Activated naive CD4-positive, alpha-beta T cell treated with anti-CD3 and anti-CD28 coated beads, Interleukin-2, amount 10 ng/mL, durations not matched to agents 7 days and 5 days (primary cell): ENCODE measurements around the gene INSRR.
A peak's percentile ranks its signal among the peaks of the same experiment; 100 is the strongest.

Experiments
- CTCF ChIA-PET: fragments of 350-600 bp; sonication (Branson Sonifier 250); formaldehyde crosslinking; loops from one replicate; lab custom pipeline; 2021; ENCODE audit warnings: antibody characterized with exemption; lab: Charles Lee
- DNase-seq: peaks from one replicate; pipeline ENCODE4 v3.0.0-alpha.2; 2020
- H3K27ac Mint-ChIP-seq: one replicate; pipeline ENCODE4 v1.8.0; 2021; ENCODE audit warnings: mild to moderate bottlenecking, moderate library complexity, mixed read lengths
- H3K27me3 Mint-ChIP-seq: one replicate; pipeline ENCODE4 v1.8.0; 2021; ENCODE audit warnings: mild to moderate bottlenecking, mixed read lengths
- H3K36me3 Mint-ChIP-seq: one replicate; pipeline ENCODE4 v1.8.0; 2021; ENCODE audit warnings: mixed read lengths
- H3K4me1 Mint-ChIP-seq: one replicate; pipeline ENCODE4 v1.8.0; 2021; ENCODE audit warnings: mixed read lengths
- H3K4me3 Mint-ChIP-seq: one replicate; pipeline ENCODE4 v1.8.0; 2021; ENCODE audit warnings: mild to moderate bottlenecking, moderate library complexity, mixed read lengths
- H3K9me3 Mint-ChIP-seq: one replicate; pipeline ENCODE4 v1.8.0; 2021; ENCODE audit warnings: mixed read lengths

The INSRR gene

GRCh38 chr1:156848461-156849150, 10.3 kb downstream of the INSRR start:
- Mint-ChIP-seq H3K36me3 (peaks cover 2% of the 10 kb centered on the region), H3K9me3 (no peaks in the 10 kb centered on the region), H3K4me1 (peaks cover 42% of the 10 kb centered on the region), H3K27me3 (peaks cover 86% of the 10 kb centered on the region), H3K4me3 (peak overlapping the region; percentile 44), H3K27ac (peak overlapping the region; percentile 26)
- CTCF ChIA-PET: interaction anchor here (0.6 to 5.7 kb wide), 10 partner anchors 9 to 122 kb away, joined by 3 to 57 read pairs (median 4); partner anchors contain the start of genes INSRR and NTRK1
- DNase-seq: peak; percentile 90

- no peaks in the 10 kb centered on the region for H3K9me3 Mint-ChIP-seq
- no peak overlapping the region for H3K27ac Mint-ChIP-seq
- no peak for DNase-seq
- peaks cover 86% of the 10 kb centered on the region for H3K27me3 Mint-ChIP-seq
- H3K4me1 Mint-ChIP-seq: peaks cover 42% of the 10 kb centered on the region
- no peak overlapping the region for H3K4me3 Mint-ChIP-seq
- CTCF ChIA-PET: interaction anchor here (0.6 to 5.7 kb wide), 8 partner anchors 10 to 51 kb away, joined by 3 to 57 read pairs (median 7); partner anchors contain the start of genes INSRR and NTRK1
- H3K36me3 Mint-ChIP-seq: peaks cover 2% of the 10 kb centered on the region
Measured at GRCh38 chr1:156847591-156848460, 11.1 kb downstream of the INSRR start.

- H3K4me1 Mint-ChIP-seq: peaks cover 42% of the 10 kb centered on the region
- CTCF ChIA-PET: interaction anchor here (0.7 to 5.7 kb wide), 4 partner anchors 9 to 32 kb away, joined by 3 to 57 read pairs (median 26); partner anchors contain the start of genes INSRR and NTRK1
- H3K4me3 Mint-ChIP-seq: no peak overlapping the region
Measured at GRCh38 chr1:156846643-156847042, 12.3 kb downstream of the INSRR start.

DNA sequence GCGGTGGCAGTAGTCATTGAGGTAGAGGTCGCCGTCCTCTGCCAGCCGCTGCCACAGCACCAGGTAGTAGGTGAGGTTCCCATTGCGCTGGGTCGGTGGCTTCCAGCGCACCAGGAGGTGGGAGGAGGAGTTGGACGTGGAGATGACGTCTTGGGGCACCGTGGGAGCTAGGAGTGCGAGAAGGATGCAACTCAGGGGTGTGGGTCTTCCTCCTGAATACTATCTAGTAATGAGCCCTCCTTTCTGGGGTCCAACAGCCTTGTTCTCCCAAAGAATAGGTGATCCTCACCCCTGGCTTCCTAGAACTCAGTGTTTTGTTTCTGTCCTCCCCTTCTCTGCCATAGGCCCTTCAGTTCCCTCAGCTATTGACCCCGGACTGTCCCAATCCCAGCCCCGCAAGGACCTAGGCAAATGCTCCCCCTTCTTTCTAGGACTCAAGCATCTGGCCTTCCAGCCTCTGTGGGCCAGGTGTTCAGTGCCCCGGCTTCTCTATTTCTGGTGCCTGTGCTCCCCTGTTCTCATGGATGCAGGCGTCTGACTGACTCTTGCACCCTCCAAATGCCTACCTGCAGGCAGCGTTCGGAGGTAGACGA, 12.9 kb downstream of the INSRR start:
- no peak overlapping the region for H3K27ac Mint-ChIP-seq
- DNase-seq: no peak
- CTCF ChIA-PET: interaction anchor here (0.7 to 5.7 kb wide), 5 partner anchors 8 to 32 kb away, joined by 3 to 57 read pairs (median 7); partner anchors contain the start of genes INSRR and NTRK1
- peaks cover 2% of the 10 kb centered on the region for H3K36me3 Mint-ChIP-seq
- no peak overlapping the region for H3K4me3 Mint-ChIP-seq
- no peaks in the 10 kb centered on the region for H3K9me3 Mint-ChIP-seq
- H3K27me3 Mint-ChIP-seq: peaks cover 88% of the 10 kb centered on the region
- peaks cover 40% of the 10 kb centered on the region for H3K4me1 Mint-ChIP-seq

More at GRCh38 chr1:156846643-156847042, 12.3 kb downstream of the INSRR start:
- Mint-ChIP-seq H3K36me3 (peaks cover 2% of the 10 kb centered on the region), H3K27me3 (peaks cover 88% of the 10 kb centered on the region), H3K27ac (no peak overlapping the region), H3K9me3 (no peaks in the 10 kb centered on the region)
- no peak for DNase-seq

DNA sequence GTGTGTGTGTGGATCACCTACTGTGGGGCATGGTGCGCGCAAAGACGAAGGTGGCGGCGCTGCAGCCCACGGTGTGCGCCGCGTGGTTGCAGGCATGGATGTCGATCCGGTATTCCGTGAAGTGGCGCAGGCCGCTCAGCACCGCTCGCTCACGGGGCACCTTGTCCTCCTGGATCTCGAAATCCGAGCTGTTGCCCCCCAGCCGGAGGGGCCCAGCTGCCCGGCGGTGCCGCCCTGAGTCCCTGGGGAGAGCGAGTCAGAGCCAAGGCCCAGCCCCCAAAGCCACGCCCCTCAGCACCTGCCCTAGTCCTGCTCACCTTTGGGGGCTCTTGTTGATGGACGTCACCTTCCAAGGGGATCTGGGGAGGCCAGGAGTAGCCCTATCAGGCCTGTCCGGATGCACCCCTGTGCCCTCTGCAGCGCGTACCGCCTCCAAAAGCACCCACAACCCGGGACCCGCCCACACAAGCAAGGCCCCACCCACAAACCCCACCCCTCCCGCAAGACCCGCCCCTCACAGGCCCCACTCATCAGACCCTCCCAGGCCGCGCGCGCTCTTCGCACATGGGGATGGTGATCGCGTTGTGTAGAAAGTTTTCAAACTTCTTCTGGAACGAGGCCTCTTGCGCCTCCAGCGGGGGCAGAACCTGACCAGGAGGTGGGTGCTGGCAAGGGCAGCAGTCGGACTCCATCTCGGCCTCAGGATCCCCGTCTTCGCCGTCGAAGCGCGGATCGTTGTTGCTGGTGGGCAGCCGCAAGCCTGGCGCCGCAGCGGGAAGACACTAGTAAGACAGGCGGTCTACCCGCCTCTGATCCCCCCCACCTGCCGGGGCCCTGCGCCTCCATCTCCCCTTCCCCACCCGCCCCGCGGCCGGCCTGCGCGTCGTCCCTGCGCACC, 13.6 kb downstream of the INSRR start:
- peaks cover 95% of the 10 kb centered on the region for H3K27me3 Mint-ChIP-seq
- peaks cover 2% of the 10 kb centered on the region for H3K36me3 Mint-ChIP-seq
- CTCF ChIA-PET: interaction anchor here (1.3 to 1.7 kb wide), 2 partner anchors 13 to 14 kb away, joined by 3 to 5 read pairs; no protein-coding TSS in a partner anchor
- DNase-seq: peak; percentile 50
- H3K4me3 Mint-ChIP-seq: no peak overlapping the region
- no peaks in the 10 kb centered on the region for H3K9me3 Mint-ChIP-seq
- H3K4me1 Mint-ChIP-seq: peaks cover 38% of the 10 kb centered on the region
- no peak overlapping the region for H3K27ac Mint-ChIP-seq

DNA sequence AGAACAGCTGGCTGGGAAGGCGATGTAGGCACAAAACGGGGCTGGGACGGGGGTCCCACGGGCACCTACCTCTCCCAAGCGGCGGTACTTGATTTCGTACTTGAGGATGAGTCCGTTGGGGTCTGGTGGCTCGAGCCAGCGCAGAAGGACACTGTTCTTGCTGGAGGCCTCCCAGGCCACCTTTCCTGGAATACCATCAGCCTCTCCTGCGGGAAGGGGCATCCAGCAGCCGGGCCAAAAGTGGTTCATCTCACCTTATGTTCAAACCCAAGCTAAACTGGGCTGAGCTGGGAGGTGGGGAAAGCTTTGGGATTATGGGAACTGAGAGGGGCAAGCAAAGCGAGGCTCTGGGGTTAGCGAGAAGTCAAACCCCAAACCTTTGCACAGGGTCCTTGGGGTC, 14.3 kb downstream of the INSRR start:
- Mint-ChIP-seq H3K27ac (no peak overlapping the region), H3K9me3 (no peaks in the 10 kb centered on the region), H3K27me3 (peaks cover 99% of the 10 kb centered on the region), H3K4me3 (no peak overlapping the region), H3K36me3 (peaks cover 2% of the 10 kb centered on the region), H3K4me1 (peaks cover 38% of the 10 kb centered on the region)
- DNase-seq: no peak
- CTCF ChIA-PET: interaction anchor here (1.3 to 1.7 kb wide), 2 partner anchors 14 to 15 kb away, joined by 3 to 5 read pairs; no protein-coding TSS in a partner anchor

DNA sequence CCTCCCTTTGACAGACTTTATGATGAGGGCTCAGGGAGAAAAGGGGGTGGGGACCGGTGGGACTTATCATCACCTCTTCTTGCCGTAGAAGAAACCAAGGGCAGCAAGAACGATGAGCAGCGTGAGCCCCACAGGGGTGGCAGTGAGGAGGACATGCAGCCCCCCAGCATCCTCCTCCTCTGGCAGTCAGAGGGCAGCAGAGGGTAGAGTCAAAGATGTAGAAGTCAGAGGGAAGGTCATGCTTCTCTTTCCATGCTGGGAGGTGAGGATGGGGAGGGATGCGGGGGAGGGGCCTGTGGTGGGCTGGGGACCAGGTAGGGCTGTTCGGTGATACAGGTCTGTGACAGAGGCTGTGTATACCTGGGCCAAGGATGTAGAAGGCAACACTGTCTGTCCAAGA, 14.8 kb downstream of the INSRR start:
- Mint-ChIP-seq H3K27me3 (peaks cover 99% of the 10 kb centered on the region), H3K9me3 (no peaks in the 10 kb centered on the region), H3K27ac (no peak overlapping the region), H3K36me3 (peaks cover 2% of the 10 kb centered on the region), H3K4me1 (peaks cover 33% of the 10 kb centered on the region), H3K4me3 (no peak overlapping the region)
- DNase-seq: no peak
- CTCF ChIA-PET: interaction anchor here (1.3 to 1.8 kb wide), 2 partner anchors 16 kb away, joined by 5 to 7 read pairs; no protein-coding TSS in a partner anchor

DNA sequence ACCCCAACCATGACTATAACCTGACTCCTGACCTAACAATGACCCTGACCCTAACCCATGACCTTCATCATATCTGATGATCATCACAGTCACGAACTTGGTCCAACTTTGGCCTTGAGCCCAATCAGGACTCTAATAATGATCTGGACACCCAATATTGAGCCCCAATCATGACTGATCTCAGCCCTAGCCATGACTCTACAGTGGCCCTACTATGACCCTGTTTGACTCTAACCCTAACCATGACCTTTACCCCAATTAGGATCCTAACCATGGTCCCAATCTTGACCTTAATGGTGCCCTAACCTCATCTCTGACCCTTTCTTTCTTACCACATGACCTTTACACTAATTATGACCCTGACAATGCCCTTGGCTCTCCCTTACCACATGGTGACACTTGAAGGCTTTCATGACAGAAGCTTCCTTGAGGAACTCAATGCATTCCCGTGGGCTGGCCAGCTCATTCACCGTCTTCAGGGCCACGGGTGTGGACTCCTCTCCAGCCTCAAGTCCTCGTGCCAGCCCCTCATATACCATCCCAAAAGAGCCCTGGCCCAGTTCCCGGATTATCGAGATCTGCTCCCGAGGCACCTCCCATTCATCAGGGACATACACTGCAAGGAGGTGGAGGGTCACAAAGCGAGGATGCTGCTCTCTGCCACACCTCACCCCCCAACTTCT, 16.2 kb downstream of the INSRR start:
- Mint-ChIP-seq H3K4me1 (peaks cover 25% of the 10 kb centered on the region), H3K9me3 (no peaks in the 10 kb centered on the region), H3K4me3 (no peak overlapping the region), H3K27me3 (peaks cover 90% of the 10 kb centered on the region), H3K36me3 (peaks cover 2% of the 10 kb centered on the region), H3K27ac (no peak overlapping the region)
- no peak for DNase-seq
- CTCF ChIA-PET: interaction anchor here (1.8 kb wide), 1 partner anchor 17 kb away, joined by 7 read pairs; no protein-coding TSS in a partner anchor

- CTCF ChIA-PET: interaction anchor here (0.9 to 2.1 kb wide), 6 partner anchors 14 to 49 kb away, joined by 3 to 15 read pairs (median 3); partner anchors contain the start of gene NTRK1
- Mint-ChIP-seq H3K27me3 (peaks cover 88% of the 10 kb centered on the region), H3K9me3 (no peaks in the 10 kb centered on the region), H3K4me3 (no peak overlapping the region), H3K27ac (no peak overlapping the region), H3K4me1 (peaks cover 32% of the 10 kb centered on the region), H3K36me3 (peaks cover 2% of the 10 kb centered on the region)
- DNase-seq: no peak
Measured at GRCh38 chr1:156841295-156841855, 17.5 kb downstream of the INSRR start.

GRCh38 chr1:156840898-156841279, 18.0 kb downstream of the INSRR start:
- Mint-ChIP-seq H3K36me3 (peaks cover 2% of the 10 kb centered on the region), H3K27ac (no peak overlapping the region), H3K9me3 (no peaks in the 10 kb centered on the region), H3K4me1 (peaks cover 32% of the 10 kb centered on the region), H3K4me3 (no peak overlapping the region), H3K27me3 (peaks cover 88% of the 10 kb centered on the region)
- no peak for DNase-seq
- CTCF ChIA-PET: interaction anchor here (1.1 to 2.1 kb wide), 3 partner anchors 15 to 43 kb away, joined by 3 to 15 read pairs (median 3); partner anchors contain the start of gene NTRK1

DNA sequence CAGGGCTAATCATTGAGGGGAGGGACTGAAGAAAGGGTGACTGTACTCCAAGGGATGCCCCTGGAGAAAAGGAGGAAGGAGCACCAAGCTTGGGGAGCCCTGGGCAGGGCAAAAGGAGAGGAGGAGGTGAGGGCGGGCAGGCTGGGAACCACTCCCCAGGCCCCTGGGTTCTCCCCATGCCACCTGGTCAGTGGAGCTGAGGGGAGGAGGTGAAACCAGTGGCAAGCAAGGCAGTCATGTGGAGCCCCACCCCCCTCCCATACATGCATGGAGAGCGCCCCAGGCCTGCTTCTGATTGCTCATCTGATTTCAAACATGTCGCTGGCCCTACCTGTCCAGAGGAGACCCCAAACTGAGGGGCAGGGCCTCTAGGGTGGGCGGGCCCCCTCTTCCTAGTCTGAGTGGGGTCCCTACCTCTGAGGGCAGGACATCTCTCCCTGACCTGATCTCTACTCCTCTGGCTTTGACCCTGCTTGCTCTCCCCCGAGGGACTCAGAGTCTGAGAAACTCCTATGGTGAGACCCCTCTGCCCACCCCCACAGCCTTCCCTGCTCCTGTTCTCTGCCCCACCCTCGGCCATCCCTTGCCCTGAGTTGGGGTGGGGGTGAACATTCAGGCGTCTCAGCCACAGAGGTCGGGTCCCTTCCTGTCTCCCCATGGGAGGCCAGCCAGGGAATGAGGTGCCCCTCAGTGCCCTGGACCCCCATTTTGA, 18.6 kb downstream of the INSRR start:
- Mint-ChIP-seq H3K4me1 (peaks cover 34% of the 10 kb centered on the region), H3K27ac (no peak overlapping the region), H3K36me3 (peaks cover 2% of the 10 kb centered on the region), H3K27me3 (peaks cover 86% of the 10 kb centered on the region), H3K9me3 (no peaks in the 10 kb centered on the region), H3K4me3 (no peak overlapping the region)
- no peak for DNase-seq
- CTCF ChIA-PET: interaction anchor here (2.1 kb wide), 1 partner anchor 20 kb away, joined by 15 read pairs; the partner anchor contains the start of gene NTRK1
